Ovary (tissue), 9 donors: ENCODE data around the gene PDE7B. TPM values are rescaled to one million over a fixed set of nuclear protein-coding genes. Genes with fewer than 3 reads are reported as not detected.

Experiments
- DNase-seq, 5 donors: peaks; one replicate each; pipeline ENCODE4 v3.0.0-alpha.2; 2019 to 2020
- H3K27ac ChIP-seq, 2 donors: fragments of 200-600 bp; one replicate each; pipeline versions ENCODE4 v1.5.1 to v1.8.0; 2019 to 2022
- H3K27me3 ChIP-seq: fragments of 200-600 bp; one replicate; pipeline ENCODE4 v1.8.0; 2022
- H3K36me3 ChIP-seq: fragments of 200-600 bp; sonication (generic); one replicate; pipeline ENCODE4 v1.5.1; 2019
- H3K4me1 ChIP-seq: one replicate; pipeline ENCODE4 v1.8.1; 2013; ENCODE audit warnings: mild to moderate bottlenecking, moderate library complexity; ENCODE audit not compliant: insufficient read depth
- H3K4me3 ChIP-seq: fragments of 200-600 bp; sonication (generic); one replicate; pipeline ENCODE4 v1.5.1; 2017
- H3K9me3 ChIP-seq, 2 donors: fragments of 200-600 bp in 1 of 2; sonication (generic) in 1 of 2; one replicate each; pipeline versions ENCODE4 v1.5.1 to v1.8.1; 2013 to 2019; ENCODE audit warnings: mild to moderate bottlenecking in 1 of 2, moderate library complexity in 1 of 2
- CTCF ChIP-seq, 3 donors: fragments of 450-650 bp in 2 of 3; fragments of 200-600 bp in 1 of 3; IDR thresholded peaks; one replicate each; pipeline versions ENCODE4 v1.5.1 to v1.8.0; 2016 to 2022; ENCODE audit warnings: antibody characterized with exemption in 3 of 3, mild to moderate bottlenecking in 1 of 3
- EP300 ChIP-seq: sonication (generic); formaldehyde crosslinking; IDR thresholded peaks from one replicate; pipeline ENCODE4 v1.6.1; 2017; ENCODE audit warnings: antibody characterized with exemption
- POLR2A ChIP-seq: fragments of 450-650 bp; IDR thresholded peaks from one replicate; pipeline ENCODE4 v1.6.1; 2017; ENCODE audit warnings: antibody characterized with exemption, mild to moderate bottlenecking, moderate library complexity
- WGBS, 3 donors: extraction: QIAGEN DNeasy Blood & Tissue Kit in 1 of 3; methylation state at CpG; one replicate each; pipeline versions ENCODE4 v1.1.5 to v1.1.7; 2013 to 2017; 5-methylcytosine and 5-hydroxymethylcytosine counted together
- intact Hi-C, 4 donors: fragments of 100-400 bp; cut with DNase I; formaldehyde crosslinking; loops; one replicate each; pipeline versions ENCODE4 v1.11.0 to v1.15.1; 2022 to 2023
- polyA plus RNA-seq, 2 donors: library from polyadenylated mRNA; stranded (reverse); fragments of 200-250 nt in 1 of 2; fragments of 350-450 nt in 1 of 2; fragmentation: Illumina TruSeq in 1 of 2; extraction: RNeasy Lipid Tissue Mini Kit (QIAGEN cat#74804) in 1 of 2; gene quantifications; one replicate each; pipeline ENCODE4 v1.2.3, GENCODE V29; 2013 to 2014
- total RNA-seq, 7 donors: library from RNA; depleted of rRNA in 2 of 7; stranded (reverse); fragments of >200 nt in 2 of 7; fragmentation: NEBNext Ultra II Directional in 3 of 7; extraction: Animal tissue kit (Norgen Biotek cat#: 25700) in 3 of 7; gene quantifications; one replicate each; pipeline versions ENCODE4 v1.1.0 to v1.2.4, GENCODE V29; 2016 to 2023
- donor health status: DM: no; HTN: no; CAD: no; lungs with moderate emphysema.
- donor health status: DM: no; HTN: no; CAD: no.
- donor health status: Bipolar disorder and iron deficiency.
- donor health status: DM: yes; HTN: yes; CAD: no.
- donor health status: DM: no; HTN: no; CAD: no.
- donor health status: DM: yes; HTN: yes; CAD: no.

PDE7B gene
- total and polyA plus RNA-seq, 9 donors = 11.6 to 62.7 (median 21.6) TPM

- DNase-seq = no peak
- Histone ChIP-seq H3K9me3 (no peaks in the 10 kb centered on the region), H3K36me3 (no peaks in the 10 kb centered on the region), H3K27ac (no peak overlapping the region), H3K4me1 (peaks cover 8% of the 10 kb centered on the region), H3K4me3 (no peak overlapping the region), H3K27me3 (no peaks in the 10 kb centered on the region)
- WGBS, 3 donors = 85 to 94% (median 87%) methylated on average over 6 of the region's 6 CpGs
- intact Hi-C loops = no loop called here
- TF ChIP-seq POLR2A (no peak), CTCF (IDR thresholded peaks at IDR 0.05) (no peak), EP300 (no peak)
Measured at GRCh38 chr6:136085370-136086115, 234.0 kb downstream of the PDE7B start.

GRCh38 chr6:136086686-136087085, 235.2 kb downstream of the PDE7B start:
- H3K4me3 ChIP-seq = no peak overlapping the region
- 40 to 59% (median 59%) methylated on average over 8 of the region's 8 CpGs for WGBS, 3 donors

GRCh38 chr6:136087986-136088385, 236.5 kb downstream of the PDE7B start:
- WGBS, 3 donors = 95 to 96% (median 96%) methylated on average over 6 of the region's 6 CpGs

More at GRCh38 chr6:136086686-136087085, 235.2 kb downstream of the PDE7B start:
- Histone ChIP-seq H3K36me3 (no peaks in the 10 kb centered on the region), H3K9me3 (no peaks in the 10 kb centered on the region), H3K4me1 (peaks cover 10% of the 10 kb centered on the region), H3K27ac (peak overlapping the region in 1 of 2 donors; percentile 2), H3K27me3 (no peaks in the 10 kb centered on the region)
- DNase-seq = peak in 1 of 5 donors; percentile 37
- intact Hi-C loops = no loop called here
- TF ChIP-seq CTCF (IDR thresholded peaks at IDR 0.05) (no peak), POLR2A (no peak), EP300 (no peak)

GRCh38 chr6:136088693-136089092, 237.2 kb downstream of the PDE7B start:
- WGBS, 3 donors = 88 to 95% (median 93%) methylated on average over 5 of the region's 5 CpGs
- Histone ChIP-seq H3K4me3 (no peak overlapping the region), H3K36me3 (no peaks in the 10 kb centered on the region), H3K27ac (no peak overlapping the region), H3K4me1 (peaks cover 7% of the 10 kb centered on the region), H3K27me3 (no peaks in the 10 kb centered on the region), H3K9me3 (no peaks in the 10 kb centered on the region)
- DNase-seq = no peak
- intact Hi-C loops = no loop called here
- TF ChIP-seq CTCF (IDR thresholded peaks at IDR 0.05) (no peak), POLR2A (no peak), EP300 (no peak)

More at GRCh38 chr6:136087986-136088385, 236.5 kb downstream of the PDE7B start:
- Histone ChIP-seq H3K9me3 (no peaks in the 10 kb centered on the region), H3K36me3 (no peaks in the 10 kb centered on the region), H3K4me3 (no peak overlapping the region), H3K4me1 (peaks cover 9% of the 10 kb centered on the region), H3K27ac (no peak overlapping the region), H3K27me3 (no peaks in the 10 kb centered on the region)
- DNase-seq = no peak
- TF ChIP-seq EP300 (no peak), POLR2A (no peak), CTCF (IDR thresholded peaks at IDR 0.05) (no peak)
- intact Hi-C loops = no loop called here
